Dermis microvascular lymphatic vessel endothelial cell (primary cell): Measurements from ENCODE around the gene STRA8. TPM values are rescaled to one million over a fixed set of nuclear protein-coding genes. Genes with fewer than 3 reads are reported as not detected.
"Not testable (repeated sequence)": the region's sequence is repeated elsewhere in the genome, so short reads cannot be mapped to it uniquely, and the experiment has no call there.

Source experiments
- DNase-seq, 2 donors: peaks; one replicate each; pipeline versions ENCODE4 v3.0.0 to v3.0.0-alpha.2; 2010; ENCODE audit warnings: low read depth in 2 of 2
- total RNA-seq: library from RNA; depleted of rRNA; stranded (reverse); fragments of >200 nt; gene quantifications from 2 replicates; pipeline ENCODE4 v1.2.1, GENCODE V29; 2014

STRA8 gene
- total RNA-seq, 1 donor from 2014 or later = not detected

DNA sequence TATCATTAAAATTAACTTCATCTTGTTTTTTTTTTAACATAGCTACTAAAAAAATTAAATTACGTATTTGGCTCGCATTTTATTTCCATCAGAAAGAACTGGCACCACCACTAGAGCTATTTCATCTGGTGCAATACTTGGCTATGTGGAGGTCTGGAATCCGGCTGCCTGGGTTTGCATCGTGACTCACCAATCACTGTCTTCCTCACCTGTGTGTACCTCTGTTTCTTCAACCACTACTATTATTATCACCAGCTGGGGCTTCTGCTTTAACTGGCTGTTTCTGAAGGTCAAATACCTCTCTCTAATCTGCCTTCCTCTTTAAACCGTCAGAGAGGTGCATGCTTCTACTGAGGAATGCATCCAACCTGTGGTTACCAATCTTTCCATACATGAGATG, 28.8 kb upstream of the STRA8 start:
- no peak for DNase-seq

DNA sequence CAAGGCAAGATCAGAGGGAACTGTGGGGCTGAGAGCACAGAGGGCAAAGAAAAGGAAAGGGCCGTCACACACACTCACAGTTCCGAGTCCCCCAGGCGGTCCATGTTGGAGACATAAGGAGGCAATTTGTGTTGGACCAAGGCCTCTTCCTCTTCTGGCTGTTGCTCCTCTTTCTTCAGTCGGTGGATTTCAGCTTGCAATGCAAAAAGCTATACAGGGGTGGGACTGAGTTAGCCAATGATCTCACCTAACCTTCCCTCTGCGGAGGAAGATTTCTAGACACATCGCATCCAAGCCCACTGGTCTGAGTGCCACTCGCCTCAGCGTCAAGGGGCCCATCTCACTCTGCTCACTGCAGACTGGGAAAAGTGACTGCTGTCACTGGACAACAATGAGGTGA, 27.8 kb upstream of the STRA8 start:
- no peak for DNase-seq

DNA sequence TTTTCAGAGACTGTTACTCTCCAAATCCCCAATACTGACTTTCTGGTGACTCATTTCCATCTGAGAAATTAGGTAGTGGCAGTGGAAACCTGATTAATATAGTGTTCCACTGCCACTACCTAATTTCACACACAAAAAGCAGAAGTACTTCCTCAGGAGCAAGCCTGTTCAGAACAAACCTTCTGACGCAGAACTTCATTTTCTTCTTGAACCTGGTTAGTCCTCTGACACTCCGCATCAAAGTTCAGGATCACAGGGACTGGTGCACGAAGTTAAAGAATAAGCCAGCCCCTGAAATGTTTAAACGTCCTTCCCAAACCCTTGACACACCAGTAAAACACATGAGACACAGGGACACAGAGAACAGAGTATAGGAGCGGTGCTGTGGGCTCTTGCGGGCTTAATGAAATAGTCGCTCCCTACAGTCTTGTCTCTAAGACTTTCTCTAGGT, 26.7 kb upstream of the STRA8 start:
- DNase-seq = no peak

DNA sequence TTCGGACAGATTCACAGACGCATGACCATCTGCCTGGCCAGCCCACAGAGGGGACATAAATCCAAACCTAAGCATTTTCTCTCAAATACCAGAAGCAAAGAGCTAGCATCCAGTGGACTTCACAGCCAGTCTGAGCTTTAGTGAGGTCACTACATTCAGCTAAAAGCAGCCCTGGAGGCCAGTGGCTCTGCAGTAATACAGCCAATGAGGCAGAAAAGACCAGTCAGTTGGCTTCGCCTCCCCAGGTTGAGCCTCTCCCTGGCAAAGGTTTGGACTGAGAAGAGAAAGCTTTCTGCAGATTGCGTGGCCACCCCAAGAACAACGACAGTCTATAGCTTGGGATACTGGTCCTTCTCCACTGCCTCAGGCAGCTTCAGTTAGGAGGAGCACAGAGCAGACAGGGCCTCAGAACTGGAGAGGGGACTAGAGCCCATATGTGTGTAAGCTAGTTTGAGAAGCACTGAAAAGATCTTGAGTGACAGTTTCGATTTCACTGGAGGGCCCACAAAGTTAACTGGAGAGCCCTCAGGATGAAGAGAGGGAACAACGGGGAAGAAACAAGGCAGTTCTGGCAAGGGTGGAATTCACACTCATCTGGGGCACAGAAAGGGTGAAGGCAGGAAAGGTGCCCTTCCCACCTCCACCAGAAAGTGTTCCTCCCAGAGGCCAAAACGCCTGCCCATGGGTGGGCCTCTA, 26.1 kb upstream of the STRA8 start:
- DNase-seq = no peak

DNA sequence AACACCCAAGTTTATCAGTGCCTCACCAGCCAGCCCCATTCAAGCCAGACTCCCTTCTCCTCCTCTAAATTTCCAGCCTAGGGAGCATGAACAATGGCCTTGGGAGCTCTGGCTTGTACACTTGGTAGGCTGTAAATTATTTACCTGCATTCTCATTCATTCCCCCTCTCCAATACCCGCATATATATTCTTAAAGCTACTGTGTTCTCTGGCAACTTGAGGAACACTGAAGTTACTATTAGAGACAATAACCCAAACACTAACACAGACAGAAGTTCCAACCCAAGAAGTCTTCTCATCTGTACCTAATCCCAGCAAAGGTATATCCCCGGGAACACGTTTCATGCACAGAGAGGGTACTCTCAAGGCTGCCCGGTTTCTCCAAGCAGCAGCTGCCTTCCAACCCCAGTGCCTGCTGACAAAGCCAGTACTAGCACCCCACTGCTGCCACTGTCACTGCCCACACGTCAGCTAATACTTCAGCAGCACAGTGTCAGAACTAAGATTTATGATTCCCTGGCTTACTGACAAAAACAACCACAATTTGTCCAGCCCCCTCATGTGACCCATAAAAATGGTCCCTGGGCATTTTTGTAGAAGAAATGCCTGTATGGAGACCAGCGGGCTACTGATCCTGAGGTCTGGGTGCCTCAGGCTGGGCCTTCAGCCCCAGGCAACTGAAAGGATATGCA, 25.4 kb upstream of the STRA8 start:
- no peak for DNase-seq

DNA sequence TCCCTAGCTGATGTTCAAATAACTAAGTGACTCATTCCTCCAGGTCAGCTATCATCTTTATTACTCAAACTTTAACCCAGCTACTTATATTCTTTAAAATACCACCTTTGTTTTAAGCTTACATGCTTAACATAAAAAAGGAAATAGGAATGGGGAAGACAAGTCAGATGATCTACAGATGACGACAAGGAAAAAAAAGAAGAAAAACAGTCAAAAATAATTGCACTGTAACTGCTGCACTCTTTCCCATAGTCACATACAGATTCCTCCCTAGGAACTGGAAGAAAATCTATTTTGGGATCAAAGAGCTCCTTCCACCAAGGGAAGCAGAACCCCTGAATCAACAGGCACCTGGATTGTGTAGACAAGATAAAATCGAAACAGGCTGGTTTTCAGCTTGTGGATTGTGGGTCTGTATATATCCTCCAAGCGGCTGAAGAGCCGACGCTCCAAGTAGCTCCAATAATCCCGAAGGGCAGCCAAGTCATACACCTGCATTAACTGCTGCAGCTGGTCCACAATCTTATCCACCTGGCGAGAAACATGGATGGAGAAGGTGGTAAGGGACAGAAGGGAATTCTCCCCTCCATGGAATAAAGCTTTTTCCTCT, 24.3 kb upstream of the STRA8 start:
- no peak for DNase-seq

DNA sequence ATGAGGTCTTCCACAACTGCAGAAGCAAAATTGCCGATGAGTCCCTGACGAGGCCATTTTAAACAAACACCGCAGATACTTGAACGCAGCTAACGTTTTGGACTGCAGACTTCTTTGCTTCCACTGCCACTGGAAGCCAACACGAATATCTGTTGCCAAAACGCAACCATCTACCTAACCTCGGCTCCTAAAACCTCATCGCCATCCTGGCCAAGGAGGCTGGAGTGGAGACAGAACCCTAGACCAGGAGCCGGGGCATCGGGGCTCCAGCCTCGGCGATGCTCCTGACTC, 22.8 kb upstream of the STRA8 start:
- peak; percentile 3 to 16 for DNase-seq

DNA sequence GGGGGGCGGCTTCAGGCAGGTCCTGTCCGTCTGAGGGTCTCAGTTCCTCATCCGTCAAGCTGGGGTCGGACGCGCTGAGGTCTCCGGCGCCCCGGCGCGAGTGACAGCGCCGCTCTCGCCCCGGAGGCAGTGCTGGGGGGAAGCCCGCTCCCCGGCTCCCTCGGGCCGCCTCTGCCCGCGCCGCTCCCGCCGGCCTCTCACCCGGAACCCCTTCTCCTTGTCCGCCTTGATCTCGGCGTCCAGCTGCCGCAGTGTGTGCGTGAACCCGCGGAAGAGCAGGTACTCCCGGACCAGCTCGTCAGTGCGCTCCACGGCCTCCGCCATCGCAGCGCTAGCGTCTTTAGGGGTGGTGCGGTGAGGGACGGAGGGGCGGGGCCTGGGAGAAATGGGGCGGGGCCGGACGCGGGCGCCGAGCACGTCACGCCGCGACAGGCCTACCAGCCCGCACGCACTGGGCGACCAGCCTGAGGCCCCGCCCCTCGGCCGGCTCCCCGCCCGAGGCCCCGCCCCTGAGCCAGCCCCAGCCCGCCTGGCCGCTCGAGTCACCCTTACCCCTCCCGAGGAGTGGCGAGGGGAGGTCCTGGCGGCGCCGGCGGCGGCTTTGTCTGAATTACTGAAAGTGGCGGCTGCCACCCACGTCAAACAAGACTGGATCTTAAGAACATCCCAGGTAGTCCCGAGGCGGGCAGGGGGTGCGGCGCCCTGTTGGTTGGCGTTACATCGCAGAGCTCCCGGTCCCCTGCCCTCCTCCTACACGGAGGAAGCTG, 22.3 kb upstream of the STRA8 start, which contains the start of gene WDR91:
Gene WDR91, minus strand, starts transcription at position 348 of the 767 bp plus-strand sequence. Its CDS starts 24 bp downstream, at position 324.
- peak; percentile 64 to 93 for DNase-seq

DNA sequence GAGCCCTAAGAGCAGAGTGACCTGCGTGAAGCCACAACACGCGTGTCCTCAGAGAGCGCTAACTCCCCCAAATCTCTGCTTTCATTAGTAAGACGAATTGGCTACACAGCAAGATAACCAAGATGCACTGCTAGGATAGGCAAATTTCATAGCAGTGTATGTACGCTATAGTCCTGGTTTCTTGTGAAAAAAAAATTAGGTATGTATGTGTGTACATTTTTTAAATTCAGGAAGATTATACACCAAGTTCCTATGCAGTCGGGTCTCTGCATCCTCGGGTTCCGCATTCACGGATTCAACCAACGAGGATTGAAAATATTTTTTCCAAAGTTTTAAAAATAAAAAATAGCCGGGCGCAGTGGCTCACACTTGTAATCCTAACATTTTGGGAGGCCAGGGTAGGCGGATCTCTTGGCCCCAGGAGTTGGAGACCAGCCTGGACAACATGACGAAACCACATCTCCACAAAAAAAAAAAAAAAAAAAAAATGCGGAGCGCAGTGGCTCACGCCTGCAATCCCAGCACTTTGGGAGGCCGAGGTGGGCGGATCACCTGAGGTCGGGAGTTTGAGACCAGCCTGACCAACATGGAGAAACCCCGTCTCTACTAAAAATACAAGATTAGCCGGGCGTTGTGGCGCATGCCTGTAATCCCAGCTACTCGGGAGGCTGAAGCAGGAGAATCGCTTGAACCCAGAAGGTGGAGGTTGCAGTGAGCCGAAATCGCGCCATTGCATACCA, 21.5 kb upstream of the STRA8 start:
- DNase-seq = not testable (repeated sequence)

DNA sequence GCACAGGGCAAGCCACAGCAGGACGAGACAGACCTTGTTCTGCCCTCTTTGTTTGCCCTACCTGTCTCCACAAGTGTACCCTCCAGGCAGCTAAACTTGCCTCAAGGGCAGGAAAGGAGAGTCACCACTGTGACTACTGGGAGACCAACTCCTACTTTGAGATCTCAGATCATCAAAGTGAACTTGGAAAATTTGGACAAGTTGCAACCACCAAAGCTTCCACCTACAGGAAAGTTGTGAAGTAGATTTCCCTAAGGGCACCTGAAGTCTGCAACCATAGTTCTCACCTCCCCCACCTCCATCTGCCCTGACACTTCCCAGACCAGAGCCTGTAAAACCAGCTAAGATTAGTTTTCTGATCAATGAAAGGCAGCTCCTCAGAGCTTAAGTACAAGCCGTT, 19.8 kb upstream of the STRA8 start:
- DNase-seq = no peak

DNA sequence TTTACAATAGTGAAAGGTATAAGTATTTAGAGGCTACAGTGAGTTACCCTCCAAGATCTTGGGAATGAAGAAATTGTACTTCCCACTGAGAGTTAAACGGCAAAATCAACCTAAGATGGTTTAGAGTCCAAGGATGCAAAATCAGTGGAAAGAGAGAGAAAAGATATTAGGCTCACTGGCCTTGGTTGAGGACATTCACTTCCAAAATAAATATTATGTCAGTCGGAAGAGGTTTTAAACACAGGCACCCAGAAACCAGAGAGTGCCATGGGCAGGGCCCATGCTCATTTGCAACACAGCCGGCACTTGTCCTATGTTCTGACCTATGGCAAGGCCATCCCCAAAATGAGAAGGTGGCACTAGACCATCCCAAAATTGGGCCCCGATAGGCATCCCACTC, 18.5 kb upstream of the STRA8 start:
- no peak for DNase-seq

DNA sequence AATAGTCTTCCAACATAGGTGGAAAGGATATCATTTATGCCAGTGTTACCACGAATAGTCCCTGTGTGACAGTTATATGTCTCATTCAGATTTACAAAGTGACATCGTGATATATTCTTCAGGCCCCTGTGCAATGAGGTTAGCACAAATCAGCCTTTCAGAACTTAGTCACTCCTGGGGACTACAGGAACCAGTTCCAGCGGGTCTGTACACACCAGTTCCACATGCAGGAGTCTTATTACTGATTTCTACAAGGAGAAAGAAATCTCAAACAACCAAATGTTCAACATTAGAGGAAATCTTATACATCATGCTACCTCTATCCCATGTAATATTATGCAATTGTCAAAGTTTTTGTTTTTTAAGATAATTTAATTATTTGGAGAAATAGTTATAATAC, 17.9 kb upstream of the STRA8 start:
- no peak for DNase-seq

DNA sequence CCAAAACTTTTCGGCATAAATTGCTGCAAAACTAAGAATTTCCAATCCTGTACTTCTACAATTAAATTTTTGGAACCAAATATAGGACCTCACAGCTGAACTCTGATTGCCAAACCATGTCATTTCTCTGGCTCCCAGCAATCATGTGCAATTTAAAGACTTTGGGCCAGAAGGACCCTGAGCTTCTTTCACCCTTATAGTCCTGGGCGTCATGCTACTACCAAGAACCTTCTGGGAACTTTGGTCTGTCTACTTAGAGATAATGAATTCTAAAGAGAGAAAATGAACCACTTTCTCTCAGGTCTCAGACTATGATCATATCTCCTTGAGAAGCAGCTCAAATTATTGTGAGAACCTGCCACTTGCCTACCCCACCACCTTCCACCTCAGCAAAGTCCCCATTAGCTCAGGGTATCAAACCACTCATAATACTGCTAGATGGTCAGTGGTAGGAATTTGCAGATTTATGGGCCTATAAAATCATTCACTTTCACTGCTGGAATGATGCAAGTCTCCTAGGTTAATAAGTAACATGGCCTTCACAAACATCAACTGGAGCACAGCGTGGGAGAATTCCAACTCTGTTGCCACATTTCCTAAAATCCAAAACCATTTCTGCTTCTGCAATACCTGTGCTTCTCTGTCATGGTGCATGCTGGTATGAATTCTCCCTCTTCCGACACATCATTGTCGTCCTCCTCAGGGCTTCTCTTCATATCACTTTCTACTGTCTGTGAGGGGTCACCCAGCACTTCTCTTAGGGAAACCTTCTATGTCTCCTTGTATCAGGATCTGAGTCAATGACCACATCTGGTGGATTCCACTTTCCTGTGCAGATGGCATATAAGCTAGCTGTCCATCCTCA, 15.8 kb upstream of the STRA8 start:
- no peak for DNase-seq

DNA sequence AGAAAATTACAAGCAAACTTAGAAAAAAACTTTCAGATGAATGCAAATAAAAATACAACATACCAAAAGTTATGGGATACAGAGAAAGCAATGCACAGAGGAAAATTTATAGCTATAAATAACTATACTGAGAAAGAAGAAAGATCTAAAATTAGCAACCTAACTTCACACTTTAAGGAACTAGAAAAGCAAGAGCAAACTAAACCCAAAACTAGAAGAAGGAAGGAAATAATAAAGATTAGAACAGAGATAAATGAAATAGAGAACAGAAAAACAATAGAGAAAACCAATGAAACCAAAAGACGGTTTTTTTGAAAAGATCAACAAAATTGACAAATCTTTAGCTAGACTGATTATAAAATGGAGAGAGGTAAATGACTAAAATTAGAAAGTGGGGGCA, 9.6 kb upstream of the STRA8 start:
- no peak for DNase-seq

DNA sequence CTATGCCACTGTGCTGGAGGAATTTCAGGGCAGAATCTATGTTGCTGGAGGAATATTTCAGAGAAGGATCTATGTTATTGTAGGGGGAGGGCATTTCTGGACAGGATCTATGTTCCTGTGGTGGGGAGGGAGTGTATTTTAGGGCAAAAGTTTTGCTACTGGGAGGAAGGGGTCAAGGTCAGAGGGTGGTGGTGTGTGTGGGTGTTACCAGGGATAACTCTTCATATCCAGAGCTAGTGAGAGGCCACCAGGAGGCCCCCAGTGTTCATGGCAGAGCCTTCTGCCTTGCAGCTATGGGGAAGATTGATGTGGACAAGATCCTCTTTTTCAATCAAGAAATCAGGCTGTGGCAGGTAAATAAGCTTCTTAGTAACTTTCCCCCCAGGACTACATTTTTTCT, 2.0 kb upstream of the STRA8 start:
- DNase-seq = no peak

DNA sequence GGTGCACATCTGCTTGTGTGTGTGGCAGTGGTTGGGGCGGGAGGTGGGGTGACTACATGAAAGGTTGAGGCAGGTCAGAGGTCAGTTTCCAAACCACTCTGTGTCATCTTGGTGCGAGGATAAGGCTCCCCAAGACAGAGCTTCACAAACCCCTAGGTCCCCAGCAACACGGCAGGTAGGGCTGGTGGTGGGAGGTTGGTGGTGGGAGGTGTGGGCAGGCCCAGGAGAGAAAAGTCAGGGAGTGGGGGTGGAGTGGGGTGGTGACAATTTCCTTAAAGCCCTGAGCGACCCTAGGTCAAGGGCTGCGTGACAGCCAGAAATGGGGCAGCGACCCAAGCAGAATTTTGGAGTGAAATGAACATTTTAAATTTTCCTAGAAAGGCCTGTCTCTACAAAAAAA, 1.6 kb upstream of the STRA8 start:
- DNase-seq = no peak

DNA sequence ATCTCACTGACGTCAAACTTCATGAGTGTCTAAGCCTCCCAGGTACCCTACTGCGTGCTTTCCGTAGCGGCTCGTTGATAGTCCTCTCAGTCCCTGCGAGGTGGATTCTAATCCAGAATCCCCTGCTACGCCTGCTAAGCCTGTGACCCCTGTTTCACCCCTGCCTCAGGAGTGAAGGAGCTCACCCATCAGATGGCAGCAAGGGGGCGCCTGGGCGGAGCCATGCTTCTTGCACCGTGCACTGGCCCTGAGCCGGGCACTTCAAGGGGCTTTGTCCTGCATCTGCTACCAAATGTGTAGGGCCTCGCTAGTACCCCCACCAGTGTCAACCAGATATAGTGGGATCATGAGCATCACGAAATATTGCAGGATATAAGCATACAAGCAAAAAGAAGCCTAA, 918 bp upstream of the STRA8 start:
- no peak for DNase-seq

DNA sequence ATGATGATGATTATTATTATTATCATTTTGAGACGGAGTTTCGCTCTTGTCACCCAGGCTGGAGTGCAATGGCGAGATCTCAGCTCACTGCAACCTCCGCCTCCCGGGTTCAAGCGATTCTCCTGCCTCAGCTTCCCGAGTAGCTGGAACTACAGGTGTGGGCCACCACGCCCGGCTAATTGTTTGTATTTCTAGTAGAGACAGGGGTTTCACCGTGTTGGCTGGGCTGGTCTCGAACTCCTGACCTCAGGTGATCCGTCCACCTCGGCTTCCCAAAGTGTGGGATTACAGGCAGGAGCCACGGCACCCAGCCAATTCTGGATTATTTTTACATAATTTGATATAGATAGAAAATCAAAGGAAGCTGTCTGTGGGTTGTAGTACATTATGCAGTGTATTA, 457 bp downstream of the STRA8 start:
- DNase-seq = not testable (repeated sequence)

DNA sequence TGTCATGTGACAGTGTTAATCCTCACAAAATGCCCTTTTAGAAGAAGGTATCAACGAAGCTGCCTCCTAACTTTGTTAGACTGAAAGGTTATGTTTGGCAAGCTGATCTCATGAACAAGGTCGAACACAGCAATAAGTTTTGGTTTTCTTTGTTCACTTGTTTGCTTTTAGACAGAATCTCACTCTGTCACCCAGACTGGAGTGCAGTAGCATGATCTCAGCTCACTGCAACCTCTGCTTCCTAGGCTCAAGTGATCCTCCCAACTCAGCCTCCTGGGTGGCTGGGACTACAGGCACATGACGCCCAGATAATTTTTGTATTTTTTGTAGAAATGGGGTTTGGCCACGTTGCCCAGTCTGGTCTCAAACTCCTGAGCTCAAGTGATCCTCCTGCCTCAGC, 1.1 kb downstream of the STRA8 start:
- no peak for DNase-seq

DNA sequence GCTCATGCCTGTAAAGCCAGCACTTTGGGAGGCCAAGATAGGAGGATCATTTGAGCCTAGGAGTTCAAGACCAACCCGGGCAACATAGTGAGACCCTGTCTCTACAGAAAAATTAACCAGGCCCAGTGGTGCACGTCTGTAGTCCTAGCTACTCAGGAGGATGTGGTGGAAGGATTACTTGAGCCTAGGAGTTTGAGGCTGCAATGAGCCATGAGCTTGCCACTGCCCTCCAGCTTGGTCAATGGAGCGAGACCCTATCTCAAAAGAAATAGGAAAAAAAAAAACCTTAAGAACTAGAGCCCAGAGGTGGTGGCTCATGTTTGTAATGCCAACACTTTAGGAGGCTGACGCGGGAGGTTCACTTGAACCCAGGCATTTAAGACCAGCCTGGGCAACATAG, 2.2 kb downstream of the STRA8 start:
- DNase-seq = no peak

DNA sequence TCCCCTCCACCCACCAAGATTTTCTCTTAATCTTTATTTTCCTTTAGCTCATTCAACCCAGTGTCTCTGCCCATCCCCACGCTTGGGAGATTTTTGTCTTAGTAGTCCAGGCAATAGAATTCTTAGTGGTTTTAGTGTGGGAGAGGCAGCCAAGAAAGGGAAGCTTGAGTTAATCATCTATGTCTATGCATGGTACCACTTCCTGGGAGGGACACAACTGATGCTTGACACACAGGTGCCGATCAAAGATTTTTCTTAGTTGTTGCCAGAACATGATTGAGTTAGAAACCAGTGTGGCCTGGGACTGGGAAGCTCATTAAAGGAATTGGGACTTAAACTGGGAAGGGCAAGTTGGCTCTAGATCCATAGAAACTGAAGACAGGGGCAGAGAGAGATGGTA, 3.1 kb downstream of the STRA8 start:
- DNase-seq = no peak
